AG08396 (cell line): Measurements from ENCODE around the gene SELPLG.
"Not testable (repeated sequence)": the region's sequence is repeated elsewhere in the genome, so short reads cannot be mapped to it uniquely, and the experiment has no call there.

Experiments used
- DNase-seq: peaks from one replicate; pipeline ENCODE4 v3.0.0; 2012; ENCODE audit warnings: low spot score, mixed read lengths

The SELPLG gene

GRCh38 chr12:108618953-108619274, 14.8 kb downstream of the SELPLG start:
- not testable (repeated sequence) for DNase-seq

- peak; percentile 79 for DNase-seq
Measured at GRCh38 chr12:108618079-108618952, 15.4 kb downstream of the SELPLG start.

DNA sequence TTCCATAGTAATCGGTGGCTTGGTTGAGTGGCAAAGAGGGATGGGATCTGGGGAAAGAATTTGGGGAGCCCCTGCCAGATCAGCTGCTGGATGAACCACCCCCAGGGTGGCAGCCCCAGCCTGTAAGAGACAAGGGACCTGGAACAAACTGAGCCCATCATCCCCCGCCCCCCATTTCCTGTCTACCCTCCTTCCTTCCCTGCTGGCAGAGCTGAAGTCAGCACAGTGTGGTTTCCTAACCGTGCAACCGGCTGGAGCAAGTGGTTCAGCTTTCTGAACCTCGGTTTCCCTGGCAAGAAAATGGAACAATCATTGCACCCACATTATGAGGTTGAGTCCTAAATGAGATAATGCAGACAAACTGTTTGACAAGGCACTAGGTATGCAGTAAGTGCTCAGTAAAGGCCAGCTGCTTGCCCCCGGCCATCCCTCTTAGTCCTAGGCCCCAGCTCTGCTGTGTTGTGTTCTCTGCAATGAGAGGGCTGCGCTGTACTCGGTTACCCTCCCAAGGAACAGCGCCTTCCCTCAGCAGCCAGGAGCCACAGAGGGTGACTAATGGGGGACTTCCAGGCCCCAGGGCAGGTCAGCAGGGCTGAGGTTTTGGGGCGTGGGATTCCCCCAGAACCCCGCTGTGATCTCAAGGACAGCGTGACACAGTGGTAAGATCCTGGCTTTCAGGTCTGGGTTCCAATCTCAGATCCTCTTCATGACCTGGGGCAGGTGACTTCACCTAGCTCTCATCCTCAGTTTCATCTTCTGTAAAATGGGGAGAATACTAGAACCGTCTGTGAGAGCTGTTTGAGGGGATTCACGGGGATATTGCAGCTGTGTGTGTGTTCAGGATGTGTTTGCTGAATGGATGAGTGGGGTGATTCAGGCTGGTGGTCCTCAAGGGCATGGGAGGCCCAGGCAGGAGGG, 16.5 kb downstream of the SELPLG start:
- DNase-seq = no peak

DNA sequence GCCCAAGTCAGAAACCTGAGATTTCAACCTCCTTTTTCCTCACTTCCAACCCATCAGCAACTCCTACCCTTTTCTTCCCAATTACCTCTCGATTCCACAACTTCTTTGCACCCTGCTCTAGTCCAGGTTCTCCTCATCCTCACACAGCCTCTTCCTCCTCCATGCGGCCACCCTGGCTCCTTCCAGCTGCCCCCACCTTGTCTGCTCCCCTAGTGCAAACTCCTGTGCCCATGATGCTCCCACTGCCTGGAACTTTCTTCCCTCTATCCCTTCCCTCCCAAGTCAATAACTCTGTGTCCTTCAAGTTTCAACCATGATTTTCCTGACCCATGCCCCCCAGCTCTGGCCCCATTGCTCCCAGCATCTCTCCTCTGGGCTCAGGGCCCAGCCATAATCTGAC, 17.3 kb downstream of the SELPLG start:
- no peak for DNase-seq

GRCh38 chr12:108615918-108616317, 17.8 kb downstream of the SELPLG start:
- no peak for DNase-seq

GRCh38 chr12:108614639-108615038, 19.1 kb downstream of the SELPLG start:
- DNase-seq = no peak

- DNase-seq = no peak
Measured at GRCh38 chr12:108614041-108614440, 19.7 kb downstream of the SELPLG start.

- DNase-seq = no peak
Measured at GRCh38 chr12:108613548-108613947, 20.1 kb downstream of the SELPLG start.

- DNase-seq = no peak
Measured at GRCh38 chr12:108612788-108613282, 20.9 kb downstream of the SELPLG start.

DNA sequence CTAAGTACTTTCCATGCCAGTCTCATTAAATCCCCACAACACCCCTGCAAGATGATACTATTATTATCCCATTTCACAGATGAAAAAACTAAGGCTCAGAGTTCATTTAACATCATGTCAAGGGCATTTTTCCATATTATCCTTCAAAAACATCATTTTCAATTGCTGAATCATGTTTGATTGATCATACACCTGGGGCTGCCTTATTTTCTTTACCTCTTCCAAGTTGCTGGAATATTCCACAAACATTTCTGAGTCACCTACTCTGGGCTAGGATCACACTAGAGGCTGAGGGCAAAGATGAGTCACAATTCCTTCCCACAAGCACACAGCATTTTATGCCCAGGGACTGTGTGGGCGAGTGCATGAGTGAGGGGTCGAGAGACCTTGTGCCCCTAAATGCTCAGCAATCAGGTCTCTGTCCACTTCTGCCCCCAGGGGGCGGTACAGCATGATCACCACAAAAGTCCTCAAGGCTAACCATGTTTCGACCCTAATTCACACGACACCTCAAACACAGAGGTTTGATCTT, 21.7 kb downstream of the SELPLG start:
- DNase-seq = peak; percentile 67

- no peak for DNase-seq
Measured at GRCh38 chr12:108610856-108611605, 22.7 kb downstream of the SELPLG start.

- no peak for DNase-seq
Measured at GRCh38 chr12:108610336-108610815, 23.3 kb downstream of the SELPLG start.

DNA sequence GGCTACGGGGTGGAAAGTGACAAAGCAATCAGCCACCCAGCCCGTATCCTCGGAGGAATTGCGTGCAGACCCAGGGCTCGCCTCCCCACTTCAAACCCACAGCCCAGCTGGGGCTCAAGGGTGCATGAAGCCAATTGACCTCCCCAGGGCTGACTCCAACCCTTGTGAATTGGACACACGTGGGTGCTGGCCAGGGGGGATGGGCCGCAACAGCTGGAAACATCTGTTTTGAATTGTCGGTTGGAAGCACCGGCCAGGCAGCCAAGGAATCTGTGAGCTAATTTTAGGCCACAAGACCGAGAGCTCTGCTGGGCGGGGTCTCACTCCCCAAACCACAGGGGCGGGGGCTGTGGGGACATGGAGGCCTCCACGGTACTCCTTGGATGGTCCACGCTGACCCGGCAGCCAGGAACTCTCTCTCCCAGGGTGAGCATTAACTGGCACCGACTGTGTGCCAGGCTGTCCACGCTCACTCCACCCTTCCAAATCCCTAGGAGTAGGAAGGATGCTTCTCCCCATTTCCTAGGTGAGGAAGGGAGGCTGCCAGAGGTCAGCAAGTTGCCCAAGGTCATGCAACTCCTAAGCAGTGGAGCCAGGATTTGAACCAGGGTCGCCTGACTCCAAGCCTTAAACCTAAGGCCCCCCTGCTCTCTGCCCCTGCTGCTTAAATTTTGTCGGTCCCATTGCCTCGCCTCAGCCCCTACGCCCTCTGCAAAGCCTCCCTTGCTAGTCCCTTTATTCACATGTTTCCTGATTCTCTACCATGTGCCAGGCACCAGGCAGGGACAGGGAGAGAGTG, 24.0 kb downstream of the SELPLG start:
- peak; percentile 86 for DNase-seq

DNA sequence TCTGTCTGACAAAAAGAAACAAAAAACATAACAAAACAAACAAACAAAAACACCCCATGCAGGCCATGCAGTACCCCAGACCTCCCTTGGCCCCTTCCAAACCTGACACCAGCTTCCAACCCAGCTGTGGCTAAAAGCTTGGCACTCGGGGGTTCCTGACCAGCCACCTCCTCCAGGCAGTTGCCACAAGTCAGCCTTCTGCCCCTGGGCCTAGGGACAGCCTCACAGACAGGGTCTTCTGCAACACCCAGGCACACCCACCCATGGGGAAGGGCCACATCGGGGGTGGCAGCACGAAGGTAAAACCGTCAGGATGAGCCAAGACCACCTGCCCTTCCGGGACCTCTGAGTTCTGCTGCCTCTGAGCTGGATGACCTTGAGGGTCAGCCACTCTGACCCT, 25.1 kb downstream of the SELPLG start:
- no peak for DNase-seq

DNA sequence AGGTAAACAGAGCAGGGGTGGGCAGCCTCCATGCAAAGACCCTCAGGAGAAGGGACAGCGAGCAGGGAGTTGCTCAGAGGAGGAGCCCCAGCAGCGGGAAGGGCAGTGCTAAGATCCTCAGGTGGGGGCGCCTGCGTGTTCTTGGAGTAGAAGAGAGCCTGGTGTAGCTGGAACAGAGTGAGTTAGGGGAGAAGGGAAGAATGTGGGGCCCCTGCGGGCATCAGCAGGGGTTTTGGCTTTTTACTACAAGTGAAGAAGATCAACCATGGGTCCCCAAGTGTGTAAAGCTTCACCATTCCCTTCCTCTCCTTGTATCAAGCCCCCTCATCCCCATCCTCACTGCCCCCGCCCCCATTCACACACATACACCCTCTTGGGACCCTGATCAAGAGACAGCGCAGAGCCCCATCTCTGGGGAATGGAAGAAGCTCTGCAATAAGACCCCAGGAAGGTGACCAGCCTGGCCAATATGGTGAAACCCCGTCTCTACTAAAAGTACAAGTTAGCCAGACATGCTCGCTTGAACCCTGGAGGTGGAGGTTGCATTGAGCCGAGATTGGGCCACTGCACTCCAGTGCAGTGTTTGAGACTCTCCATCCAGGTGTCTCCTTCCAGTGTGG, 25.6 kb downstream of the SELPLG start:
- DNase-seq = no peak

- DNase-seq = no peak
Measured at GRCh38 chr12:108606492-108606891, 27.2 kb downstream of the SELPLG start.

DNA sequence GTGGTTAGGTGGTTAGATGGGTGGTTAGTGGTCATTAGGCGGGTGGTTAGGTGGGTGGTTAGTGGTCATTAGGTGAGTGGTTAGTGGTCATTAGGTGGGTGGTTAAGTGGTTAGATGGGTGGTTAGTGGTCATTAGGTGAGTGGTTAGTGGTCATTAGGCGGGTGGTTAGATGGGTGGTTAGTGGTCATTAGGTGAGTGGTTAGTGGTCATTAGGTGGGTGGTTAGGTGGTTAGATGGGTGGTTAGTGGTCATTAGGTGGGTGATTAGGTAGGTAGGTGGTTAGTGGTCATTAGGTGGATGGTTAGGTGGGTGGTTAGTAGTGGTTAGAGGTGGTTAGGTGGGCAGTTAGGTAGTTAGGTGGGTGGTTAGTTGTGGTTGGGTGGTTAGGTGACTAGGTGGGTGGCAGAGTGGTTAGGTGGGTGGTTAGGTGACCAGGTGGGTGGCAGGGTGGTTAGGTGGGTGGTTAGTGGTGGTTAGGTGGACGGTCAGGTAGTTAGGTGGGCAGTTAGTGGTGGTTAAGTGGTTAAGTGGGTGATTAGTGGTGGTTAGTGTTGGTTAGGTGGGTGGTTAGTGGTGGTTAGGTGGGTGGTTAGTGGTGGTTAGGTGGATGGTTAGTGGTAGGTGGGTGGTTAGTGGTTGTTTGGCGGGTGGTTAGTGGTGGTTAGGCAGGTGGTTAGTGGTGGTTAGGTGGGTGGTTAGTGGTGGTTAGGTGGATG, 27.8 kb downstream of the SELPLG start:
- DNase-seq = no peak

DNA sequence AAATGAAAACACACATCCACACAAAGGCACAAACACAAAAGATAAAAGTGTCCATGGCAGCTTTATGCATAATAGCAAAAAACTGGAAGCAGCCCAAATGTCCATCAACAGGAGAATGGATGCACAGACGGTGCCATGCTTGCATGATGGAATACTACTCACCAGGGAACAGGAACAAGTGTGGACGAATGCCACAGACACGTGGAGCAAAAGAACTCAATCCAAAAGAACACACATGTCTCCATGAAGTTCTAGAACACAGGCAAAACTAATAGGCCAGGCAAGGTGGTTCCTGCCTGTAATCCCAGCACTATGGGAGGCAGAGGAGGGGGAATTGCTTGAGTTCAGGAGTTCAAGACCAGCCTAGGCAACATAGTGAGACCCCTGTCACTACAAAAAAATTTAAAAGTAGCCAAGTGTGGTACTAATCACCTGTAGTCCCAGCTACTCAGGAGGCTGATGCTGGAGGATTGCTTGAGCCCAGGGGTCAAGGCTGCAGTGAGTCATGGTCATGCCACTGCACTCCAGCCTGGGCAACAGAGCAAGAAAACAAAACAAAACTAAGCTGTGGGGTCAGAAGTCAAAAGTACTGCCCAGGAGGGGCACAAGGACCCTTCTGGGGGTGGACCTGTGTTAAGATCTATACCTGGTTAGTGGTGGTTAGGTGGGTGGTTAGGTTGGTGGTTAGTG, 28.5 kb downstream of the SELPLG start:
- DNase-seq = no peak
